Esophagus muscularis mucosa (tissue), 4 donors: Measurements from ENCODE around the gene MYH11. TPM values are rescaled to one million over a fixed set of nuclear protein-coding genes. Genes with fewer than 3 reads are reported as not detected.

Experiments used
- DNase-seq: peaks from one replicate; pipeline ENCODE4 v3.0.0-alpha.2; 2017; ENCODE audit errors: extremely low spot score
- H3K27ac ChIP-seq, 4 donors: fragments of 200-600 bp; sonication (generic); replicated peaks in 1 of 4; 1 replicate in 3 of 4; 2 replicates in 1 of 4; pipeline ENCODE4 v1.5.1; 2016 to 2019; ENCODE audit warnings: mild to moderate bottlenecking in 1 of 4
- H3K27me3 ChIP-seq, 4 donors: fragments of 200-600 bp; sonication (generic); one replicate each; pipeline versions ENCODE4 v1.5.1 to v1.6.0; 2016 to 2019
- H3K36me3 ChIP-seq, 4 donors: fragments of 200-600 bp; sonication (generic); one replicate each; pipeline ENCODE4 v1.5.1; 2016 to 2019
- H3K4me1 ChIP-seq, 4 donors: fragments of 200-600 bp; sonication (generic); one replicate each; pipeline ENCODE4 v1.5.1; 2016 to 2019
- H3K4me3 ChIP-seq, 4 donors: fragments of 200-600 bp; sonication (generic); 1 replicate in 2 of 4; 2 replicates in 2 of 4; pipeline ENCODE4 v1.5.1; 2016 to 2019; ENCODE audit warnings: mild to moderate bottlenecking in 4 of 4, moderate library complexity in 1 of 4
- H3K9me3 ChIP-seq, 4 donors: fragments of 200-600 bp; sonication (generic); 1 replicate in 3 of 4; 2 replicates in 1 of 4; pipeline ENCODE4 v1.5.1; 2016 to 2019
- EP300 ChIP-seq: sonication (generic); formaldehyde crosslinking; IDR thresholded peaks from one replicate; pipeline ENCODE4 v1.6.1; 2017; ENCODE audit warnings: antibody characterized with exemption
- POLR2A ChIP-seq: fragments of 450-650 bp; IDR thresholded peaks from one replicate; pipeline ENCODE4 v1.6.1; 2017; ENCODE audit warnings: antibody characterized with exemption, moderate library complexity, mild to moderate bottlenecking, low read depth
- POLR2AphosphoS5 ChIP-seq, 2 donors: sonication (generic); formaldehyde crosslinking; IDR thresholded peaks; one replicate each; pipeline ENCODE4 v1.6.1; 2017; ENCODE audit warnings: antibody characterized with exemption in 2 of 2
- WGBS: methylation state at CpG from one replicate; pipeline ENCODE4 v1.1.5; 2018; 5-methylcytosine and 5-hydroxymethylcytosine counted together
- intact Hi-C: fragments of 100-400 bp; cut with DNase I; formaldehyde crosslinking; loops from one replicate; pipeline ENCODE4 v1.15.1; 2023
- total RNA-seq, 4 donors: library from RNA; depleted of rRNA; stranded (reverse); fragments of >200 nt; gene quantifications; one replicate each; pipeline versions ENCODE4 v1.1.0 to v1.2.1, GENCODE V29; 2016
- TF ChIP-seq, protein P1 (sequence below), 3 experiments: fragments of 200-600 bp in 2 of 3; fragments of 450-650 bp in 1 of 3; sonication (generic) in 2 of 3; IDR thresholded peaks; one replicate each; pipeline ENCODE4 v1.5.1; 2017 to 2019; ENCODE audit warnings: antibody characterized with exemption in 3 of 3, mild to moderate bottlenecking in 2 of 3, moderate library complexity in 1 of 3

MYH11 gene
- total RNA-seq, 4 donors from 2014 or later = 9,583 to 20,476 (median 14,208) TPM

DNA sequence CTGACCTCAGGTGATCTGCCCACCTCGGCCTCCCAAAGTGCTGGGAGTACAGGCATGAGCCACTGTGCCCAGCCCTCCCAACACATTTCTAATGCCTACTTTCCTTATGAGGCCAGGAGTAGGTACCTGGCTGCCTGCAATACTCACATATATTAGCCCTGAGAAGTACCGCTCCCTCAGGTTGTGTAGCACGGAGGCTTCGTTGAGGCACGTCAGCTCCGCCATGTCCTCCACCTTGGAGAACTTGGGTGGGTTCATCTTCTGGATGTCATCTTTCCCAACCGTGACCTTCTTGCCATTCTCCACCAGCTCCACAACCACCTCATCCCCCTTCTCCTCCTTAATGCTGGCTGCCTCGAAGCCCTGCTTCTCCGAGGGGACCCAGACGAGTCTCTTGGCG is 19.1 kb downstream of the MYH11 start:
- Histone ChIP-seq H3K27me3 (no peaks in the 10 kb centered on the region), H3K4me3 (peak overlapping the region; percentile 2 to 73 (median 29)), H3K27ac (peak overlapping the region; percentile 87 to 98 (median 95)), H3K9me3 (no peaks in the 10 kb centered on the region), H3K36me3 (peaks cover 0 to 71% (median 58%) of the 10 kb centered on the region in 4 donors), H3K4me1 (peaks cover 0 to 100% (median 96%) of the 10 kb centered on the region in 4 donors)
- no peak for DNase-seq
- no peak for TF ChIP-seq EP300
- peak in 1 of 2 donors; percentile 30 for TF ChIP-seq POLR2AphosphoS5 (IDR thresholded peaks at IDR 0.05)
- whole genome bisulfite sequencing = 68% methylated on average over 11 of the region's 11 CpGs
- intact Hi-C loops = no loop called here

- peak overlapping the region; percentile 5 to 73 (median 29) for H3K4me3 ChIP-seq
- intact Hi-C loops = no loop called here
- peaks cover 0 to 72% (median 59%) of the 10 kb centered on the region in 4 donors for H3K36me3 ChIP-seq
- no peaks in the 10 kb centered on the region for H3K27me3 ChIP-seq
- H3K27ac ChIP-seq = peak overlapping the region; percentile 87 to 98 (median 95)
- 49% methylated on average over 10 of the region's 10 CpGs for WGBS
- peak in 1 of 2 donors; percentile 79 for TF ChIP-seq POLR2AphosphoS5 (IDR thresholded peaks at IDR 0.05)
- no peak for TF ChIP-seq POLR2A
- H3K9me3 ChIP-seq = no peaks in the 10 kb centered on the region
- peaks cover 0 to 100% (median 97%) of the 10 kb centered on the region in 4 donors for H3K4me1 ChIP-seq
- no peak for DNase-seq
Observed at GRCh38 chr16:15836965-15837611, 19.7 kb downstream of the MYH11 start.

GRCh38 chr16:15836074-15836473 is 20.8 kb downstream of the MYH11 start:
- 58% methylated on average over 6 of the region's 6 CpGs for WGBS
- H3K9me3 ChIP-seq = no peaks in the 10 kb centered on the region
- TF ChIP-seq, protein P1, sequence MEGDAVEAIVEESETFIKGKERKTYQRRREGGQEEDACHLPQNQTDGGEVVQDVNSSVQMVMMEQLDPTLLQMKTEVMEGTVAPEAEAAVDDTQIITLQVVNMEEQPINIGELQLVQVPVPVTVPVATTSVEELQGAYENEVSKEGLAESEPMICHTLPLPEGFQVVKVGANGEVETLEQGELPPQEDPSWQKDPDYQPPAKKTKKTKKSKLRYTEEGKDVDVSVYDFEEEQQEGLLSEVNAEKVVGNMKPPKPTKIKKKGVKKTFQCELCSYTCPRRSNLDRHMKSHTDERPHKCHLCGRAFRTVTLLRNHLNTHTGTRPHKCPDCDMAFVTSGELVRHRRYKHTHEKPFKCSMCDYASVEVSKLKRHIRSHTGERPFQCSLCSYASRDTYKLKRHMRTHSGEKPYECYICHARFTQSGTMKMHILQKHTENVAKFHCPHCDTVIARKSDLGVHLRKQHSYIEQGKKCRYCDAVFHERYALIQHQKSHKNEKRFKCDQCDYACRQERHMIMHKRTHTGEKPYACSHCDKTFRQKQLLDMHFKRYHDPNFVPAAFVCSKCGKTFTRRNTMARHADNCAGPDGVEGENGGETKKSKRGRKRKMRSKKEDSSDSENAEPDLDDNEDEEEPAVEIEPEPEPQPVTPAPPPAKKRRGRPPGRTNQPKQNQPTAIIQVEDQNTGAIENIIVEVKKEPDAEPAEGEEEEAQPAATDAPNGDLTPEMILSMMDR (IDR thresholded peaks at IDR 0.05) = no peak
- TF ChIP-seq POLR2AphosphoS5 (IDR thresholded peaks at IDR 0.05) = peak in 1 of 2 donors; percentile 61
- H3K27me3 ChIP-seq = no peaks in the 10 kb centered on the region
- peak overlapping the region; percentile 87 to 98 (median 95) for H3K27ac ChIP-seq
- peak overlapping the region; percentile 18 to 73 (median 34) for H3K4me3 ChIP-seq
- H3K4me1 ChIP-seq = peaks cover 0 to 100% (median 96%) of the 10 kb centered on the region in 4 donors
- no peak for DNase-seq
- peaks cover 0 to 72% (median 58%) of the 10 kb centered on the region in 4 donors for H3K36me3 ChIP-seq
- intact Hi-C loops = no loop called here

GRCh38 chr16:15835136-15835878 is 21.5 kb downstream of the MYH11 start:
- intact Hi-C loops = no loop called here
- TF ChIP-seq POLR2AphosphoS5 (IDR thresholded peaks at IDR 0.05) (peak in 1 of 2 donors; percentile 58), POLR2A (no peak)
- Histone ChIP-seq H3K4me3 (peak overlapping the region; percentile 18 to 73 (median 34)), H3K9me3 (no peaks in the 10 kb centered on the region), H3K27me3 (no peaks in the 10 kb centered on the region), H3K4me1 (peaks cover 0 to 100% (median 97%) of the 10 kb centered on the region in 4 donors), H3K36me3 (peaks cover 0 to 75% (median 60%) of the 10 kb centered on the region in 4 donors), H3K27ac (peak overlapping the region; percentile 87 to 98 (median 95))
- 24% methylated on average over 2 of the region's 2 CpGs for WGBS
- DNase-seq = no peak

- DNase-seq = no peak
- TF ChIP-seq POLR2AphosphoS5 (IDR thresholded peaks at IDR 0.05) = peak in 1 of 2 donors; percentile 18
- TF ChIP-seq, protein P1 (IDR thresholded peaks at IDR 0.05) = no peak
- Histone ChIP-seq H3K27ac (peak overlapping the region; percentile 87 to 98 (median 95)), H3K9me3 (no peaks in the 10 kb centered on the region), H3K4me3 (peak overlapping the region in 3 of 4 donors; percentile 4 to 73 (median 29)), H3K36me3 (peaks cover 0 to 75% (median 54%) of the 10 kb centered on the region in 4 donors), H3K4me1 (peaks cover 0 to 100% (median 97%) of the 10 kb centered on the region in 4 donors), H3K27me3 (no peaks in the 10 kb centered on the region)
- intact Hi-C loops = no loop called here
- WGBS = 43% methylated on average over 4 of the region's 4 CpGs
Observed at GRCh38 chr16:15834502-15834901, 22.3 kb downstream of the MYH11 start.

DNA sequence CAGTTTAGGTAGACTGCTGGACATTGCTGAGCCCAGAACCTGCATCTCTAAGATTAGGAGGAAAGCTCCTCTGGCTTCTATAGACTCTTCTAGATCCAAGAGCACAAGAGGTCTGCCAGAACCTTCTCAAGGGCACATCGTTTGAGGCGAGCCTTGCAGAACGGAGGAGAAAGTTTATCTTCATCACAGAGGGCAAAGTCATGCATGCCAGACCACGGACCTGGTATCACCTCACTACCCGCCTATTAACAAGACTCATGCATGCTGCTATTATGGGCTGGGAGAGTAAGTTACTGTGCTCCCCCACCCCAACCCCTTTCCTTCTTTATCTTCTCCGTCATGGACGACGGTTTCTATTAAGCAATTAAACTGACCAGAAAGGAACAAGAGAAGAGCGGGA is 23.3 kb downstream of the MYH11 start:
- WGBS = 34% methylated on average over 9 of the region's 9 CpGs
- Histone ChIP-seq H3K36me3 (peaks cover 0 to 69% (median 47%) of the 10 kb centered on the region in 4 donors), H3K9me3 (no peaks in the 10 kb centered on the region), H3K4me1 (peaks cover 6 to 100% (median 97%) of the 10 kb centered on the region in 4 donors), H3K27me3 (no peaks in the 10 kb centered on the region), H3K4me3 (peak overlapping the region; percentile 4 to 73 (median 30)), H3K27ac (peak overlapping the region; percentile 87 to 98 (median 95))
- DNase-seq = no peak
- TF ChIP-seq POLR2AphosphoS5 (IDR thresholded peaks at IDR 0.05) = peak; percentile 34 to 70
- no peak for TF ChIP-seq EP300
- no peak for TF ChIP-seq POLR2A
- TF ChIP-seq, protein P1 (IDR thresholded peaks at IDR 0.05) = no peak
- intact Hi-C loops = no loop called here
